OCI-LY7 (cell line): Measurements from ENCODE around the gene STXBP5. TPM values are rescaled to one million over a fixed set of nuclear protein-coding genes. Genes with fewer than 3 reads are reported as not detected.

ENCODE experiments used
- BruUV-seq: library from RNA; stranded (reverse); fragments of 400-500 nt; replicated peaks from 2 replicates; lab custom pipeline; 2021; lab: Mats Ljungman, UMichigan
- CTCF ChIA-PET: fragments of 300-600 bp; sonication (Branson Sonifier 250); formaldehyde crosslinking; loops from one replicate; lab custom pipeline; 2022; ENCODE audit warnings: antibody characterized with exemption; ENCODE audit not compliant: unreplicated experiment; lab: Charles Lee
- POLR2A ChIA-PET: fragments of 300-600 bp; sonication (Branson Sonifier 250); formaldehyde crosslinking; loops from one replicate; lab custom pipeline; 2022; ENCODE audit warnings: antibody characterized with exemption; lab: Charles Lee
- DNase-seq: peaks from one replicate; pipeline ENCODE4 v3.0.0-alpha.2; 2015; ENCODE audit warnings: low spot score
- H2AFZ ChIP-seq: fragments of 200-600 bp; sonication (generic), shearing (Covaris generic); 2 replicates; pipeline ENCODE4 v1.6.1; 2014; ENCODE audit warnings: mild to moderate bottlenecking, antibody characterized with exemption, low read length, moderate library complexity
- H3K27ac ChIP-seq: fragments of 200-600 bp; sonication (generic); 2 replicates; pipeline ENCODE4 v1.5.1; 2014; ENCODE audit warnings: mixed run types, low read depth, mild to moderate bottlenecking, moderate library complexity, low read length, inconsistent platforms; ENCODE audit not compliant: poor library complexity, severe bottlenecking
- H3K36me3 ChIP-seq: fragments of 200-600 bp; sonication (generic); 2 replicates; pipeline ENCODE4 v1.6.1; 2014; ENCODE audit warnings: mild to moderate bottlenecking, antibody characterized with exemption, low read length, moderate library complexity, mixed read lengths; ENCODE audit not compliant: insufficient read depth
- H3K4me1 ChIP-seq: fragments of 200-600 bp; sonication (generic); 2 replicates; pipeline ENCODE4 v1.5.1; 2014; ENCODE audit warnings: mild to moderate bottlenecking, low read length; ENCODE audit not compliant: insufficient read depth, poor library complexity, severe bottlenecking
- H3K4me2 ChIP-seq: fragments of 200-600 bp; sonication (generic); 2 replicates; pipeline ENCODE4 v1.6.1; 2014; ENCODE audit warnings: mild to moderate bottlenecking, low read length
- H3K4me3 ChIP-seq: fragments of 200-600 bp; sonication (generic); 2 replicates; pipeline ENCODE4 v1.5.1; 2014; ENCODE audit warnings: mild to moderate bottlenecking, low read depth, low read length; ENCODE audit not compliant: poor library complexity, severe bottlenecking
- H3K79me2 ChIP-seq: fragments of 200-600 bp; sonication (generic); 2 replicates; pipeline ENCODE4 v1.6.1; 2016; ENCODE audit warnings: low read depth, mild to moderate bottlenecking, low read length, moderate library complexity, mixed read lengths; ENCODE audit not compliant: insufficient read depth
- H3K9me2 ChIP-seq: fragments of 200-600 bp; sonication (generic); 2 replicates; pipeline ENCODE4 v1.6.1; 2016; ENCODE audit warnings: mild to moderate bottlenecking, low read length, mixed read lengths; ENCODE audit not compliant: insufficient read depth
- H3K9me3 ChIP-seq: fragments of 200-600 bp; sonication (generic); 2 replicates; pipeline ENCODE4 v1.6.1; 2014; ENCODE audit warnings: mild to moderate bottlenecking, mixed run types, low read length, mixed read lengths
- H4K20me1 ChIP-seq: fragments of 200-600 bp; sonication (generic); 2 replicates; pipeline ENCODE4 v1.6.1; 2014; ENCODE audit warnings: mild to moderate bottlenecking, antibody characterized with exemption, low read length, moderate library complexity, mixed read lengths; ENCODE audit not compliant: insufficient read depth
- CTCF ChIP-seq: fragments of 200-600 bp; sonication (generic); conservative IDR thresholded peaks from 2 replicates; pipeline ENCODE4 v1.5.1; 2014; ENCODE audit warnings: mild to moderate bottlenecking, antibody characterized with exemption, low read length, moderate library complexity, mixed read lengths
- EZH2phosphoT487 ChIP-seq: fragments of 200-600 bp; sonication (generic); IDR thresholded peaks from 2 replicates; pipeline ENCODE4 v1.6.1; 2018; ENCODE audit warnings: low read depth, borderline replicate concordance, mild to moderate bottlenecking, mixed run types, antibody characterized with exemption, low read length, moderate library complexity, mixed read lengths
- intact Hi-C: fragments of 100-400 bp; cut with micrococcal nuclease; formaldehyde crosslinking; loops from one replicate; pipeline ENCODE4 v1.10.0; 2022; ENCODE audit not compliant: unreplicated experiment
- total RNA-seq, 2 experiments: library from RNA; depleted of rRNA in 1 of 2; stranded (reverse); fragments of >200 nt in 1 of 2; shearing (Covaris generic) in 1 of 2; gene quantifications; 2 replicates each; pipeline ENCODE4 v1.2.3, GENCODE V29; 2014 to 2022

STXBP5 gene
- total RNA-seq, 2 experiments from 2014 or later = 12.3 to 15.4 TPM

- H3K4me1 ChIP-seq = no peaks in the 10 kb centered on the region
- TF ChIP-seq CTCF = no peak
- no peak for TF ChIP-seq EZH2phosphoT487
- H3K9me3 ChIP-seq = no peaks in the 10 kb centered on the region
- H4K20me1 ChIP-seq = no peaks in the 10 kb centered on the region
- no TSS peak for BruUV-seq
- intact Hi-C loops = no loop called here
- CTCF ChIA-PET = no interaction called here
- H3K4me3 ChIP-seq = no peak overlapping the region
- H2AFZ ChIP-seq = no peak overlapping the region
- no peaks in the 10 kb centered on the region for H3K36me3 ChIP-seq
- no peak for DNase-seq
- no peaks in the 10 kb centered on the region for H3K79me2 ChIP-seq
- H3K27ac ChIP-seq = no peak overlapping the region
- H3K9me2 ChIP-seq = no peaks in the 10 kb centered on the region
- POLR2A ChIA-PET = interaction anchor here (1.0 kb wide), 1 partner anchor 12 kb away, joined by 3 read pairs; no protein-coding TSS in a partner anchor
- H3K4me2 ChIP-seq = no peak overlapping the region
Observed at GRCh38 chr6:147234685-147235084, 30.5 kb downstream of the STXBP5 start.

- no peak overlapping the region for H3K4me2 ChIP-seq
- intact Hi-C loops = no loop called here
- no peaks in the 10 kb centered on the region for H3K4me1 ChIP-seq
- no TSS peak for BruUV-seq
- H3K9me3 ChIP-seq = no peaks in the 10 kb centered on the region
- H3K9me2 ChIP-seq = no peaks in the 10 kb centered on the region
- no peaks in the 10 kb centered on the region for H3K79me2 ChIP-seq
- ChIA-PET POLR2A (no interaction called here), CTCF (no interaction called here)
- TF ChIP-seq CTCF (no peak), EZH2phosphoT487 (no peak)
- no peak for DNase-seq
- H3K27ac ChIP-seq = no peak overlapping the region
- H3K36me3 ChIP-seq = peaks cover 6% of the 10 kb centered on the region; the same call in 1 of the 2 replicates
- H3K4me3 ChIP-seq = no peak overlapping the region
- H4K20me1 ChIP-seq = no peaks in the 10 kb centered on the region
- H2AFZ ChIP-seq = no peak overlapping the region
Observed at GRCh38 chr6:147238164-147238563, 33.9 kb downstream of the STXBP5 start.

GRCh38 chr6:147238906-147239305, 34.7 kb downstream of the STXBP5 start:
- intact Hi-C loops = no loop called here
- ChIA-PET POLR2A (no interaction called here), CTCF (no interaction called here)
- H3K4me3 ChIP-seq = no peak overlapping the region
- H3K9me3 ChIP-seq = no peaks in the 10 kb centered on the region
- DNase-seq = no peak
- no peak for TF ChIP-seq CTCF
- no peak for TF ChIP-seq EZH2phosphoT487
- no peak overlapping the region for H3K4me2 ChIP-seq
- H3K36me3 ChIP-seq = peaks cover 6% of the 10 kb centered on the region; the same call in 1 of the 2 replicates
- H2AFZ ChIP-seq = no peak overlapping the region
- no TSS peak for BruUV-seq
- no peak overlapping the region for H3K27ac ChIP-seq
- no peaks in the 10 kb centered on the region for H3K4me1 ChIP-seq
- H3K79me2 ChIP-seq = no peaks in the 10 kb centered on the region
- H4K20me1 ChIP-seq = no peaks in the 10 kb centered on the region
- no peaks in the 10 kb centered on the region for H3K9me2 ChIP-seq
